HG03159 (cell line): Measurements from ENCODE around the gene NR6A1.

Source experiments
- ATAC-seq: cut with Tn5 transposase; IDR thresholded peaks from one replicate; pipeline ENCODE4 v1.9.1; 2021; ENCODE audit warnings: mild to moderate bottlenecking, moderate library complexity; ENCODE audit not compliant: unreplicated experiment

The NR6A1 gene

DNA sequence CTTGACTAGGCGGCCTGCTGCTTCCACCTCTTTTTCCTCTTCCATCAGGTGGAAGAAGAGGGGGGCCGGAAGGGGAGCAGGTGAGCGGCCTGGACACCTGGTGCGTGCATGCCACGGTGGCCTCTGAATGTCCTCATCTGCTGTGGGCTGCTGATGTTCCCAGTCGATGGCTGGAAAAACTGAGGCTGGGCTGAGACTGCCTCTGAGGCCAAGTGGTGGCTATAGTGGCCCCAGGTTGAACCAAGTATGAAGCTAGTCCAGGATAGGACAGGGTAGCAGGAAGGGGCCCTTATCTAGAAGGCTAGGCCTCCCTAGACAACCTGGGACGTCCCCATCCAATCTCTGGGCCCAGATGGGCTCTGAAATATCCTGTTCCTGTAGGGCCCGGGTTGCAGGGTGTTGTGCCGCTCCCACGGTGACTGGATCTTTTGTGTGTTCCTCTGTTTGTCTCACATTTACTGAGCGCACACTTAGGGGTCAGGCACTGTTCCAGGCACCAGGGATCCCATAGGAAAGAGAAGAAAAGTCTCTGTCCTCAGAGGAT lies 263.2 kb downstream of the NR6A1 start:
- no peak for ATAC-seq

DNA sequence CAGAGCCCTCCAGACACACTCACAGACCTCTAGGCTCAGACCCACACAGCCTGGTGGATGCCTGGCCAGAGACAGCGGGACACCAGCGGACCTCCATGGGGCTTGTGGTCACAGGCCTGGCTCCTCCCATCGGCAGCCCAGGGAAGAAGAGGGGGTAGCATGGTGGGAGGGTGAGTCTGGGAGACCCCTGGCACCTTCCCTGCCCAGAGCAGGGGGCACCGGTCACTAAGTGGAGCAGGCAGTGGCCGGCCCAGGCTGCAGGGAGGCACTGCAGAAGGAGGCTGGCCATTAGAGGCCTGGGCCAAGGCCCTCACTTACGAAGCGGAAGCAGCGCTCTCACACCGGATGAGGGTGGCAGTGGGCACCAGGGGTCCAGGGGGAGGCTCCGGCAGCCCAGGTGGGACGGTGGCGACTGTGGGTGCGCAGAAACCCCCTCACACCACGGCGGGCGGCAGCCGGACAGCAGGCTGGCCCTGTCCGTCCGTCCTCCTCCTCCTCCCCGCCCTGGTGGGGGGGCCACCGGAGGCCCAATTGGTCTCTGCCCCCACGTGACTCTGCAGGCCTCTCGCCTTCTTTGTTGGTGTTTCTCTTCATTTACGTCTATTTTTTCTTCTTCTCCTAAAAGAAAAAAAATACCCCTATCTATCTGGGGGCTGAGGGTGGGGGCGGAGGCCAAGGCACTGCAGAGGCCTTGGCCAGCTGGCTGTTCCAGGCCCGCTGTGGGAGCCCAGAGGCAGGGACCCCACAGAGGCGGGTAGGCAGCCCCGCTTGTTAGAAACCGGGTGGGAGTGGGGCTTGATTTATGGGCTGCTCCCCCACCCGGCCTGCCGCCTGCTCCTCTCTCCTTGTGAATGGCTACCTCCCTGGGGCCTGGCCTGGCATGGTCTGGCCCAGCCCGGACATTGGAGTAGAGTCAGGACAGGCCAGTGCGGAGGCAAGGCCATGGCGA lies 263.9 kb downstream of the NR6A1 start, which contains the start of gene NR5A1:
TSS of gene NR5A1 (minus strand) at position 469 of the 949 bp plus-strand sequence. CDS start 4,004 bp downstream, outside the sequence.
- ATAC-seq: no peak

DNA sequence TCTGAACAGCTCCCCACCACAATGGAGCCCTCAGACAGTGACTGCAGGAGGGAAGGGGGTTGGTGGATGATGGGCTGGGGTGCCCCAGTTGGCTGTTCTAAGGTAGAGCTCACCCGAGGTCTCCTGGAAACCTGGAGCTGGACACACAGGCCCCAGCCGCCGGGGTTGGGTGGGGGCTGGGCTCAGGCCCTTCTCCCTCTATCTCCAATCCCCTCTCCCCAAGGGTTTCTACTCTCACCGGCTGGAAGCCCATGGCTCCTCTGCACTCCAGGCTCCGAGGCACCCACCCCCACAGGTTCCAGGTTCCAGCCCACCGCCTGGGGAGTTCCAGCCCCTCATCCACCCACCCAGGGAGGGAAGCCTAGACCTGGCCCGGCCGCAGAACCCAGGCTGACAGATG lies 264.7 kb downstream of the NR6A1 start:
- no peak for ATAC-seq

DNA sequence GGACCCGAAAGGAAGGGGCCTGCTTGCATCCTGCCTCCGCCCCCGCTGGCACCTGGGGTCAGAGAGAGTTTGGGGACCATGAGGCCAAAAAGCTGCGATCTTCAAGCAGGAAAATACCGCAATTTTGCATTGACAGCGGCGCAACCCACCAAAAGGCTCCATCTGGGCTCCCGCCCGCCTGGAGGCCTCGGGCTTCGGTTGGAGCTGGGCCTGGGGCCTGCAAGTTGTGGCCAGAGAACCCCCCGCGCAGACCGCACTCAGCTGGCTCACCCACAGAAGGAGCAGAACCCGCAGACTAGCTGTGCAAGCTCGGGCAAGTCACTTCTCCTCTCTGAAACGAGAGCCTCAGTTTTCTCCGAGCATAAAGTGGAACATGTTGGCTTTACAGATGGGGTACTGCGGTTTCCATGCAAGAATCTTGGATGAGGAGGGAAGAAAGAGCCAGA lies 265.2 kb downstream of the NR6A1 start:
- ATAC-seq: no peak

DNA sequence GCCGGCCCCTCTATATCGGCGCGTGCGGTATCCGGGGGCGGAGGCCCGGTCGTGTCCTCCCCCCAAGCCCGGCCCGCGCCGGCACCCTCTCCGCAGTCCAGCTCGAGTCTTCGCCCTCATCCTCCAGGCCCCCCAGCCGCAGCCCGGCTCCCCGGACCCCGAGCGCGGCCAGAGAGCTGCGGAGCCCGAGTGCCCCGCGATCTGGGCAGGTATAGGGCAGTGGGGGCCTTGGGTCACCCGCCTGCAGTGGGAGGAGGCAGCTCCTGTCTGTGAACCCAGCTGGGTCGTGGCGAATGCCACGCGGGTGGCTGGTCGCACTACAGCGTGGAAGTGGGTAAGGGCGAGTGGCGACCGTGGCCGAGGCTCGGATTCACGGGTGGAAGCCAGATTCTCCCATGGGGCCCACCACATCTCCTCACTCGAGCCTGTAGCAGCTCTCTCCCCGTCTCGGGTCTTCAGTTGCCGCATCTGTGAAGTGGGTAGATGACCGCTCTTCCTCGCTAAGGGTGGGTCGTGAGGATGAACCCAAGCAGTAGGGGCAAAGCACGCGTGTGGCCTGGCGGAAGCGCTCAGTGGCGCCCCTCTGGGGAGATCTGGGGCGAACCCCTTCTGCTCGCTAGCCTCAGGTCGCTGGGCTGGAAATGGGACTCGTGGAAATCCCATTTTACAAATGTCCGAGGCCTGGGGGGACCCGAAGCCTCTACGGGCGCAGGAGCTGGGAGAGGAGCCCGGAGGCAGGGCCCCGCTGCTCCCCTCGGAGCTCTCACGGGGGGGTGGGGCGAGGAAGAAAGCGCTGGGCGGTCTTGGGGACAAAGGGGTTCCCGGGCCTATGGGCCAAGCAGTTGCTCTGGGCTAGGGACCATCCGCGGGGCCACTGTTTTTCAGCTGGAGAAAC lies 265.9 kb downstream of the NR6A1 start:
- no peak for ATAC-seq

DNA sequence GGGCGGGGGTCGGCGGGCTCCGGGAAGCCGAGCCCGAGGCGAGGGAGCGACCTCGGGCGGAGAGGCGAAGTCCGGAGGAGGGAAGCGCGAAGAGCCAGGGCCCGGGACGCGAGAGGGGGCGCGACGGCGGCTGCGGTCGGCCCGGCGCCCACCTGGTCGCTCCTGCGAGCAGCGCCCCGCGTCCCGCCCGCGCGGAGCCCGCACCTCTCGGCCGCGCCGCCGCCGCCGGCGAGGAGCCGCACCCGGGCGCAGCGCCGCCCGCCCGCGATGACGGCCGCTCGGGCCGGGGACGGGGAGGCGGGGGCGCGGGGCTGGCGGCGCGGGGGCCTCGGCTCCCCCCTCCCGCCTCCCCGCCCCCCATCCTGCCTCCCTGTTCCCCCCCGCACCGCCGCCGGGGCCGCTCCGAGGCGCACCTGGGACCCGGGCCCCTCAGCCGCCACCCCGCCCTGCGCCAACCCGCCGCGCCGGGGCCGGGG lies 266.5 kb downstream of the NR6A1 start:
- no peak for ATAC-seq

DNA sequence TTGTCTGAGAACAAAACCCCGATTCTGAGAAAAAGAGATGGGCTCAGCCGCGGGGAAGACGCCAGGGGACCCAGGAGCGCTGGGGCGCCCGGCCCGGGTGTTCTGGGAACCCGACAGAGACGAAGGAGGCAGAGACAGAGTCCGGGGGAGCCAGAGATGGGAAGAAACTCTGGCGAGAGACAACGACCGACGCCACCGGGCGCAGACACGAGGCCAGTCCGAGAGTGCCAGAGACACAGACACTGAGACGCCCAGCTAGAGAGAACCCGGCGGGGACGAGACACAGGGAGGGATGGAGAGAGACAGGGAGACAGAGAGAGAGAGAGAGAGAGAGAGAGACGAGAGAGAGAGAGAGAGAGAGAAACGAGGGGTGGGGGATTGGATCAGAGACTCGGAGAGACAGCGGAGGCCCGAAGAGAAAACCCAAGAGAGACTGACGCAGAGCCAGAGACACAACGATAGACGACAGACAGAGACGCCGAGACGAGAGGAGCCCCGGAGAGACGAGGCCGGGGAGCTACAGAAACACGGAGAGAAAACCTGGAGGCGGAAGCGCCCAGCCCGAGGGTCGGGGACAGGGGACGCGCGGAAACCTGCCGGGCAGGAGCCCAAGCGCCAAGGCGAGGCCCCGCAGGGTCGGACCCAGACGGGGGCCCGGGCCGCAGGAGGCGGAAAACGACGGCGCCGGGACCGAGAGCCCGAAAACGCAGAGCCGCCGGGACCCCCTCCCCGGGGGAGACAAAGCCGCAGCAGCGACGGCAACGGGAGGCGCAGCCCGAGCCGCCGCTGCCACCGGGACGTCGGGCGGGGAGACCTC lies 267.2 kb downstream of the NR6A1 start:
- ATAC-seq: no peak

DNA sequence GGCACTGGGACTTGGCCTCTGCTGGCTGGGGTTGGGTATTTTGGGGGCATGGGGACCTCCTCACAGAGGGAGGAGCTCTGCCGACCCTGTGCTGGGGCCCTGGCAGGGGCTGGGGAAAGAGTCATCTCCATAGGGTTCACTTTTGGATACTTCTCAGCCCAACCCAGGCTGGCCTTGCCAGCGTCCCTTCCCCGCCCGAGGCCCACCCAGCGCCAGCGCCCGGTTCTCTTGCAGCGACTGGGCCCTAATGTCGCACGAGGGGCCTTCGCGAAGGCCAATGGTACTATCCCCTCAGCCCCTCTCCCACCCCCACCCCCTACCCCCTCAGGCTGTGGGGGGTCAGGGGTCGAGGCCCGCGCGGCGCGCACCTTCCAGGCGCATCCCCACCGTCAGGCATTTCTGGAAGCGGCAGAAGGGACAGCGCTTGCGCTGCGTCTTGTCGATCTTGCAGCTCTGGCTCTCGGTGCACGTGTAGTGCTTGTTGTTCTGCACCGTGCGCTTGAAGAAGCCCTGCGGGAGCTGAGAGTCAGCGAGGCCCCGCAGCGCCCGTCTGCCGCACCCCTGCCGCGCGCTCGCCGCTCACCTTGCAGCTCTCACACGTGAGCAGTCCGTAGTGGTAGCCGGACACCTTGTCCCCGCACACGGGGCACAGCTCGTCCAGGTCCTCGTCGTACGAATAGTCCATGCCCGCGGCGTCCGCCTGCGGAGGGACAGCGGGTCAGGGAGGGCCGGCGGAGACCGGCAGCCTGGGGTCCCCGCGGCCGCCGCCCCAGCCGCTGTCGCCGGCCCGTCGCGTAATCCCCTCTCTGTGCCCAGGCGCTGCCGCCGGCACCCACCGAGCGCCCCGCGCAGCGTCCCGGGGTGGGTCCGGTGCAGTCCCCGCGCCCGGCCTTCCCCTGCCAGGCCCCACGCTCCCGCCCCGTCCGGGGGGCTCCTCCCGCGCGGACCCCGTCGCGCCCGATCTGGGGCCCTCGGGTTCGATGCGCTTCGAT lies 268.1 kb downstream of the NR6A1 start:
- ATAC-seq: no peak

DNA sequence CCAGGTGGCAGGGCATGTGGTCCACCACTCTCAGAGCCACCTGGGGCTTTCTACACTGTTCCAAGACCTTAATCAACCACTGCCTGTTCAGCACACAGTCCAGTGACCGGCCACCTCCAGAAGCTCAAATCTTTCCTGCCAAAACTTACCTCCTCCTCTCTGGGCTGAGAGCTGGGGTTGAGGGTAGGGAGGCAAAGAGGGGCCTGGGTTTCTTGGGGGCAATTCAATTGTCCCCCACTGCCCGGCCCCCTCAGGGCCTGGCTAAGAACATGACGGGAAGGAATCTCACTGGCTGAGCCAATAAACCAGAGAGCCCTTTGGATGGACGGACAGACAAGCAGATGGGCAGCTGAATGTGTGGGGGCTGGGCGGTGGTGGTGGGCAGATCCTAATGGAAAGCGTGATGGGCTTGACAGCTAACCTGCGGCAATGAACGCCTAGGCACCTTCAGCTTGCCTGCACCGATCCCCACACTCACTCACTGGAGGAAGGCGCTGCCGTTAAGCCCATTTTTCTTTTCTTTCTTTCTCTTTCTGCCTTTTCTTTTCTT lies 269.3 kb downstream of the NR6A1 start:
- ATAC-seq: no peak

DNA sequence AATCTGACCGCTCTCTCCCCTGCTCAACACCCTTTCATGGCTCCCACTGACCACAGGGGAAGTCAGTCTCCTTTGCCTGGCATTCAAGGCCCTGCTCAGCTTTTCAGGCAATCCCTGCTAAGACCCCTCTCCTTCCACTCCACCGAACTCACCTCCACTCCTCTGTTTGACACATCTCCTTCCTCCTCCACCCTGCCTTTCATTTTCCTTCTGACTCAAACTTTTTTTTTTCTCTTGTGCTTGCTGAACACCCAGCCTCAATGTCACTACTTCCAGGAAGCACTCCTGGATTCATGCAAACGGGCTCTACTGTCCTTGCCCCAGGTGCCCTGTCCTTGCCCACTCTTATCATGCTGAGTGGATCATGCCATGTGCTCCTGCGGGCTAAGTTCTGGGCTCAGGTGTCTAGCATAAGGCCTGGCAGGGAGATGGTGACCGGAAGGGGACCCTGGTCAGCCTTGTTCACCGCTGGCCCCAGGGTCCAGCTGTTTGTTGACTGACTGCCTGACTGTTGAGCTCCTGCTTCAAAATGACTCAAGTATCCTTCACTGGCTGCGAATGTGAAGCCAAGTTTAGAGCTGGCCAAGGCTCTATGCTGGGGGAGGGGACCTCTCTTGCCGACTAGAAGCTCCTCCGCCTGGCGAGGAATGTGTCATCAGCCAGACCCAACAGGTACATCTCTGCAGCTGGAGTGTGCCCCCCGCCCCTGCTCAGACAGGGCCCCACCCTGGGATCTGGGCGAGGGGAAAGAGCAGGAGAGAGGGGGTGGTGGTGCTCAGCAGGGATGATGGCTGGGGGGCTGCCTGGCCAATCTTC lies 270.1 kb downstream of the NR6A1 start:
- no peak for ATAC-seq

DNA sequence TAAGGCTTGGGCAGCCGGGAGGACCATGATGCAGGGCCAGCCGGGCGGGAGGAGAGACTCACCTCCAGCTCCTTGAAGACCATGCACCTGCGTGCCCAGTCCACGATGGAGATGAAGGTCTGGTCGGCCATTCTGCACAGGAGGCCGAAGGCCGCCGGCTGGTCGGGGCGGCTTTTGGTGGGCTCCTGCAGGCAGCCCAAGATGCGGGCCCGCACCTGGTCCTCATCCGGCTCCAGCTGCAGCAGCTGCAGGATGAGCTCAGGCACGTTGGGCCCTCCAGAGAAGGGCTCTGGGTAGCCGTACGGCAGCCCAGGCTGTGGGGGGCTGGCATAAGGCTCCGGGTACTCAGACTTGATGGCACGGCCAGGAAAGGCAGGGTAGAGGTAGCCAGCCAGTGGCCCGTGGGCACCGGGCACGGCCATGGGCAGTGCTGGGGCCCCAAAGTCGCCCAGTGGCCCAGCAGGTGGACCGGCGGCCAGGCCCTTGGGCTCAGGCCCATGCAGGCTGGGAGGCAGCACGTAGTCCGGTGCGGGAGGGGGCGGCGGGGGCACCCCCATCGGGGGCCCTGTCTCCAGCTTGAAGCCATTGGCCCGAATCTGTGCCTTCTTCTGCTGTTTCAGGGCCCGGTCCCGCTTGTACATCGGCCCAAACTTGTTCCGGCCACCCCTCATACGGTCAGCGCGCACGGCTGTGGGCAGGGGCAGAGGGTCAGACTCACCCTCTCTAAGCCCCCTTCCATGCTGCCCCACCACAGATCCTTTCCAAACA lies 270.9 kb downstream of the NR6A1 start:
- no peak for ATAC-seq

DNA sequence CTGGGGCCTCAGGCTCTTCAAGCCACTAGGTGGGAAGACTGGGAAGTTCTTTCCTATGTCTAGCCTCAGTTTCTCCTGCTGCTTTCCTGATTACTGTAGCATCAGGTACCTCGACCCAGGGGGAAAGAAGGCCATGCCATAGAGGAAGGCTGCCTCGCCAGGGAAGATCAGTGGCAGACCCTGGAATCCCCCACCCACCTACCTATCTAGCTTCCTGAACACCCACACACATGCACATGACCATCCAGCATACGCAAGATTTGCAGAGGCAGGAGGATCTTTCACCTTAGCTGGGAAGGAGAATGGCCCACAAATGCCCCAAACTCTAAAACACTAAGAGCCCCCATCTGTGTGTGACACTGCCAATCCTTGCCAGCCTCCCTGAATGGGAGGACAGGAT lies 271.9 kb downstream of the NR6A1 start:
- no peak for ATAC-seq

DNA sequence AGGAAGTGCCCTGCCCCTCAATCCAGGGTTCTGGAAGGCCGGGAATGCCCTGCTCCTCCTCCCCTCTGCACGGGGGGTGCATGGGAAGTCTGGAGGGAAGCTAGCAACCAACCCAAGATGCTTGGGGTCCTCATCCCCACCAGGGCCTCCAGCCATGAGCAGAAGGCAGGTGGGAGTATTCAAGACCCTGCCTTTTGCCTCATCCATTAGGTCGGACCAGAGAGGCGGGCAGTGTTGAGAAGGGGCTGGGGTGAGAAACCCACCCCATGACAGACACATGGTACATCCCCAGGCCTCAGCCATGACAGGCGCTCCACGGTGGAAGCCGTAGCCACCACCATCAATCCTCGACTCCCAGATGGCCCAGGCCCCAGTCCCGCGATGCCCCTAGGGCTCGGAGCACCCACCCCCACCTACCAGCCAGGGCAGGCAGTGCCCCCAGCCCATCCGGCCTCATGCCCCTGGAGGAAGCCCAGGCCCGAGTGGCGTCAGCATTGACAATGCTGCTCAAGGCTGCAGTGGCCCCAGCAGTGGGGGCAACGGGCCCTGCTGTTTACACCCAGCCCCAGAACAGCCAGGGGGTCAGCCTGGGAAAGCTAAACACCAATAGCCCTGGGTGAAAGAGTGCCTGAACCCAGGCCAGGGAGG lies 272.5 kb downstream of the NR6A1 start:
- no peak for ATAC-seq

DNA sequence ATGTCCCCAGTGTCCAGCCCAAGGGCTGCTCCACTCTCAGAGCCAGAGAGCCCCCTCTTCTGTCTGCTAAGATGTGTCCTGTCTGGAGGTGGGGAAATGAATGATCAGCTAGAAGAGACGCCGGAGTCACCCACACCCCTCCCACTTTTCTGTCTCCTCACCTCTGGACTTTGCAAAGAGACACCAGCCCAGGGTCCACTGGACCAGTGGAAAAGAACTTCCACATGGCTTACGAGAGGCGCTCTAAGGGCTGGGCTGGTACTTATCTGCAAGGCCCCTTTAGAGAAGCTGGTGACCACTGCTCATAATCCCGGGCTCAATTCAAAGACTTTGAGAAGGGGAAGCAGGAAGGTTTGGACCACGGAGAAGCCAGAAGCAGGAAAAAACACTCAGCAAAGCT lies 273.1 kb downstream of the NR6A1 start:
- ATAC-seq: no peak

DNA sequence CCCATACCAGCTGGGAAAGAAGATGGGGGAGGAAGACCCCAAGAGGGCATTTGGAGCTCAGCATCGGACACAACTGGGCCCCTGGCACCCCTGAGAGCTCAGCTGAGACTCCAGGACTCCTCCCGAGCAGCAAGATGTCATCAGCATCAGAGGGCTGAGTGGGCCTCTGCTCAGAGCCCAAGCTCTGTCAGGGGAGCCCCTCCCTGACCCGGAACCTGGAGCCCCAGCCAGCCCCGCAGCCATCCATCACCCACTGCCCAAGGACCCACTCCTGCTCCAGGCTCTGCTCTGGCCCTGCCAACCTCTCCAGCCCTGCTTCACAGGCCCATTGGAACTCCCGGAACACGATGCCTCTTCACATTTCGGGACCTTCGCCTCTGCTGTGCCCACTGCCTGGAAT lies 273.7 kb downstream of the NR6A1 start:
- no peak for ATAC-seq

DNA sequence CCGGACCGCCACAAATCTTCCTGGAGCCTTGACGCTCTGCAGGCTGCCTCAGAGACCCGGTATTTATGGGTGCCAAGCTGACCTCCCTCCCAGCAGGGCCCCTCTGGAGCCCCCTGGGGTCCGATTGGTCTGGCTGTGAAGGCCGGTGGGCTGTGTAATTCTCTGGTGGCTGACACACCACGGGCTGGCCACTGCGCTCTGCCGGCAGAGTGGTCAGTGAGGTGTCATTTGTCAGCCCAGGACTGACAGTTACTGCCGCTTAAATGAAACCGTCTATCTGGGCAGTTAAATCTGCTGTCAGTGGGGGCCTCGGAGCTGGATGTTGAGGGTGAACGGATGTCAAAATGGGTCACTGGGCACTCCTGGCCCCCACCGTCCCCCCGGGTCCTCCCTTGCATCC lies 274.6 kb downstream of the NR6A1 start:
- ATAC-seq: no peak

DNA sequence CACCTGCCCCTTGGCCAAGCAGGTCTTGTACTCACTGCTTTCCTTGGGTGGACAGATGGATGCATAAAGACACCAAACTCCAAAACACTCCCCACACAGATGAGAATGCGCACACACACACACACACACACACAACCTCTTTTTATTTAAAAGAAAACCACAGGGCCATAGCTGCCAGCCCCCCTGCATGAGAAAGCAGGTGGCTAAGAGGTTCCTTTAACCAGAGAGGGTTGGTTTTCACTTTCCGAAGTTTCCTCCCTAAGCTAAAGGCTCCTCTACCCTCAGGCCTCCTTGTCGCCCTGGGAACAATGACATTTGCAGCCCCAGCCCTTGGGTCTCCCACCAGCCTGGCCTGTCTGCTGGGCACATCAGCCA lies 275.0 kb downstream of the NR6A1 start:
- no peak for ATAC-seq
